Measurements from ENCODE around the gene SF3B3. TPM values are rescaled to one million over a fixed set of nuclear protein-coding genes. Genes with fewer than 3 reads are reported as not detected.

Gene SF3B3
- total RNA-seq, 1 donor from 2014 or later = 129 TPM

- intact Hi-C loops (cut with micrococcal nuclease) = no loop called here
- H3K27ac ChIP-seq (replicated peaks) = no peak overlapping the region
- no peaks in the 10 kb centered on the region for H3K9me3 ChIP-seq (replicated peaks)
- H3K4me3 ChIP-seq = no peak overlapping the region
- H3K4me1 ChIP-seq = no peaks in the 10 kb centered on the region
- H3K36me3 ChIP-seq = no peaks in the 10 kb centered on the region
- H3K27me3 ChIP-seq (ENCODE audit: low read depth) = no peaks in the 10 kb centered on the region
- no peak for DNase-seq
- no peak for TF ChIP-seq CTCF (IDR thresholded peaks at IDR 0.05; ENCODE audit: borderline replicate concordance)
These were observed 77.1 kb downstream of the SF3B3 start for GRCh38 chr16:70600730-70601129.

GRCh38 chr16:70601576-70602575 lies 78.3 kb downstream of the SF3B3 start:
- no peaks in the 10 kb centered on the region for H3K4me1 ChIP-seq
- TF ChIP-seq CTCF (IDR thresholded peaks at IDR 0.05; ENCODE audit: borderline replicate concordance) = no peak

GRCh38 chr16:70602831-70603230 lies 79.2 kb downstream of the SF3B3 start:
- H3K4me1 ChIP-seq = no peaks in the 10 kb centered on the region
- no peak for DNase-seq
- no peaks in the 10 kb centered on the region for H3K36me3 ChIP-seq
- intact Hi-C loops (cut with micrococcal nuclease) = no loop called here
- H3K4me3 ChIP-seq = no peak overlapping the region
- no peaks in the 10 kb centered on the region for H3K27me3 ChIP-seq (ENCODE audit: low read depth)
- no peaks in the 10 kb centered on the region for H3K9me3 ChIP-seq (replicated peaks)
- TF ChIP-seq CTCF (IDR thresholded peaks at IDR 0.05; ENCODE audit: borderline replicate concordance) = no peak
- H3K27ac ChIP-seq (replicated peaks) = peak overlapping the region; percentile 30

More at GRCh38 chr16:70601576-70602575, 78.3 kb downstream of the SF3B3 start:
- Histone ChIP-seq H3K36me3 (no peaks in the 10 kb centered on the region), H3K4me3 (no peak overlapping the region), H3K27me3 (ENCODE audit: low read depth) (no peaks in the 10 kb centered on the region), H3K9me3 (replicated peaks) (no peaks in the 10 kb centered on the region), H3K27ac (replicated peaks) (no peak overlapping the region)
- DNase-seq = no peak
- intact Hi-C loops (cut with micrococcal nuclease) = no loop called here

- Histone ChIP-seq H3K9me3 (replicated peaks) (no peaks in the 10 kb centered on the region), H3K4me3 (no peak overlapping the region), H3K27ac (replicated peaks) (no peak overlapping the region), H3K4me1 (peaks cover under 1% of the 10 kb centered on the region), H3K27me3 (ENCODE audit: low read depth) (no peaks in the 10 kb centered on the region), H3K36me3 (no peaks in the 10 kb centered on the region)
- no peak for TF ChIP-seq CTCF (IDR thresholded peaks at IDR 0.05; ENCODE audit: borderline replicate concordance)
- intact Hi-C loops (cut with micrococcal nuclease) = no loop called here
- DNase-seq = no peak
These were observed 81.0 kb downstream of the SF3B3 start for GRCh38 chr16:70604407-70605282.

- H3K4me3 ChIP-seq = no peak overlapping the region
- no peak for DNase-seq
- H3K27ac ChIP-seq (replicated peaks) = no peak overlapping the region
- peaks cover 7% of the 10 kb centered on the region for H3K4me1 ChIP-seq
- no peaks in the 10 kb centered on the region for H3K27me3 ChIP-seq (ENCODE audit: low read depth)
- intact Hi-C loops (cut with micrococcal nuclease) = no loop called here
- TF ChIP-seq CTCF (IDR thresholded peaks at IDR 0.05; ENCODE audit: borderline replicate concordance) = no peak
- no peaks in the 10 kb centered on the region for H3K9me3 ChIP-seq (replicated peaks)
- no peaks in the 10 kb centered on the region for H3K36me3 ChIP-seq
These were observed 81.7 kb downstream of the SF3B3 start for GRCh38 chr16:70605283-70605657.
